ENCODE results near the gene AMBP.

Gene AMBP

GRCh38 chr9:114093761-114094505, 15.8 kb upstream of the AMBP start:
- Histone ChIP-seq H3K4me1 (ENCODE audit: control insufficient read depth, insufficient read depth, low read length) (no peaks in the 10 kb centered on the region), H3K36me3 (ENCODE audit: control insufficient read depth, insufficient read depth, low read length) (no peaks in the 10 kb centered on the region), H3K4me3 (ENCODE audit: low read length) (no peak overlapping the region), H3K27me3 (ENCODE audit: control insufficient read depth, insufficient read depth, low read length) (no peaks in the 10 kb centered on the region), H3K9ac (ENCODE audit: low read length) (no peak overlapping the region), H3K27ac (ENCODE audit: low read depth, low read length) (no peak overlapping the region)

- no peaks in the 10 kb centered on the region for H3K4me1 ChIP-seq (ENCODE audit: control insufficient read depth, insufficient read depth, low read length)
- no peaks in the 10 kb centered on the region for H3K36me3 ChIP-seq (ENCODE audit: control insufficient read depth, insufficient read depth, low read length)
- H3K27ac ChIP-seq (ENCODE audit: low read depth, low read length) = no peak overlapping the region
- no peak overlapping the region for H3K4me3 ChIP-seq (ENCODE audit: low read length)
- H3K27me3 ChIP-seq (ENCODE audit: control insufficient read depth, insufficient read depth, low read length) = no peaks in the 10 kb centered on the region
- no peak overlapping the region for H3K9ac ChIP-seq (ENCODE audit: low read length)
These were observed 15.0 kb upstream of the AMBP start for GRCh38 chr9:114093031-114093471.

GRCh38 chr9:114092336-114092735, 14.2 kb upstream of the AMBP start:
- no peaks in the 10 kb centered on the region for H3K27me3 ChIP-seq (ENCODE audit: control insufficient read depth, insufficient read depth, low read length)
- no peak overlapping the region for H3K9ac ChIP-seq (ENCODE audit: low read length)
- H3K4me1 ChIP-seq (ENCODE audit: control insufficient read depth, insufficient read depth, low read length) = no peaks in the 10 kb centered on the region
- no peak overlapping the region for H3K4me3 ChIP-seq (ENCODE audit: low read length)
- H3K36me3 ChIP-seq (ENCODE audit: control insufficient read depth, insufficient read depth, low read length) = no peaks in the 10 kb centered on the region
- no peak overlapping the region for H3K27ac ChIP-seq (ENCODE audit: low read depth, low read length)

GRCh38 chr9:114091711-114092110, 13.6 kb upstream of the AMBP start:
- Histone ChIP-seq H3K27ac (ENCODE audit: low read depth, low read length) (no peak overlapping the region), H3K9ac (ENCODE audit: low read length) (no peak overlapping the region), H3K4me3 (ENCODE audit: low read length) (no peak overlapping the region), H3K36me3 (ENCODE audit: control insufficient read depth, insufficient read depth, low read length) (no peaks in the 10 kb centered on the region), H3K27me3 (ENCODE audit: control insufficient read depth, insufficient read depth, low read length) (no peaks in the 10 kb centered on the region), H3K4me1 (ENCODE audit: control insufficient read depth, insufficient read depth, low read length) (no peaks in the 10 kb centered on the region)

- Histone ChIP-seq H3K9ac (ENCODE audit: low read length) (no peak overlapping the region), H3K4me3 (ENCODE audit: low read length) (no peak overlapping the region), H3K4me1 (ENCODE audit: control insufficient read depth, insufficient read depth, low read length) (no peaks in the 10 kb centered on the region), H3K27me3 (ENCODE audit: control insufficient read depth, insufficient read depth, low read length) (no peaks in the 10 kb centered on the region), H3K36me3 (ENCODE audit: control insufficient read depth, insufficient read depth, low read length) (no peaks in the 10 kb centered on the region), H3K27ac (ENCODE audit: low read depth, low read length) (no peak overlapping the region)
These were observed 12.7 kb upstream of the AMBP start for GRCh38 chr9:114090798-114091197.

- Histone ChIP-seq H3K4me3 (ENCODE audit: low read length) (no peak overlapping the region), H3K27me3 (ENCODE audit: control insufficient read depth, insufficient read depth, low read length) (no peaks in the 10 kb centered on the region), H3K27ac (ENCODE audit: low read depth, low read length) (no peak overlapping the region), H3K4me1 (ENCODE audit: control insufficient read depth, insufficient read depth, low read length) (no peaks in the 10 kb centered on the region), H3K9ac (ENCODE audit: low read length) (no peak overlapping the region), H3K36me3 (ENCODE audit: control insufficient read depth, insufficient read depth, low read length) (no peaks in the 10 kb centered on the region)
These were observed 11.2 kb upstream of the AMBP start for GRCh38 chr9:114089206-114089840.

GRCh38 chr9:114088571-114089170, 10.6 kb upstream of the AMBP start:
- Histone ChIP-seq H3K4me1 (ENCODE audit: control insufficient read depth, insufficient read depth, low read length) (no peaks in the 10 kb centered on the region), H3K36me3 (ENCODE audit: control insufficient read depth, insufficient read depth, low read length) (no peaks in the 10 kb centered on the region), H3K27ac (ENCODE audit: low read depth, low read length) (no peak overlapping the region), H3K9ac (ENCODE audit: low read length) (no peak overlapping the region), H3K4me3 (ENCODE audit: low read length) (no peak overlapping the region), H3K27me3 (ENCODE audit: control insufficient read depth, insufficient read depth, low read length) (no peaks in the 10 kb centered on the region)

GRCh38 chr9:114087721-114088120, 9.6 kb upstream of the AMBP start:
- H3K4me1 ChIP-seq (ENCODE audit: control insufficient read depth, insufficient read depth, low read length) = no peaks in the 10 kb centered on the region
- no peaks in the 10 kb centered on the region for H3K27me3 ChIP-seq (ENCODE audit: control insufficient read depth, insufficient read depth, low read length)
- H3K36me3 ChIP-seq (ENCODE audit: control insufficient read depth, insufficient read depth, low read length) = no peaks in the 10 kb centered on the region
- H3K27ac ChIP-seq (ENCODE audit: low read depth, low read length) = no peak overlapping the region
- no peak overlapping the region for H3K9ac ChIP-seq (ENCODE audit: low read length)
- H3K4me3 ChIP-seq (ENCODE audit: low read length) = no peak overlapping the region

GRCh38 chr9:114086607-114087006, 8.5 kb upstream of the AMBP start:
- Histone ChIP-seq H3K4me1 (ENCODE audit: control insufficient read depth, insufficient read depth, low read length) (no peaks in the 10 kb centered on the region), H3K27me3 (ENCODE audit: control insufficient read depth, insufficient read depth, low read length) (no peaks in the 10 kb centered on the region), H3K36me3 (ENCODE audit: control insufficient read depth, insufficient read depth, low read length) (no peaks in the 10 kb centered on the region), H3K27ac (ENCODE audit: low read depth, low read length) (no peak overlapping the region), H3K9ac (ENCODE audit: low read length) (no peak overlapping the region), H3K4me3 (ENCODE audit: low read length) (no peak overlapping the region)

- H3K27me3 ChIP-seq (ENCODE audit: control insufficient read depth, insufficient read depth, low read length) = no peaks in the 10 kb centered on the region
- no peak overlapping the region for H3K27ac ChIP-seq (ENCODE audit: low read depth, low read length)
- no peaks in the 10 kb centered on the region for H3K4me1 ChIP-seq (ENCODE audit: control insufficient read depth, insufficient read depth, low read length)
- H3K4me3 ChIP-seq (ENCODE audit: low read length) = no peak overlapping the region
- H3K36me3 ChIP-seq (ENCODE audit: control insufficient read depth, insufficient read depth, low read length) = no peaks in the 10 kb centered on the region
- no peak overlapping the region for H3K9ac ChIP-seq (ENCODE audit: low read length)
These were observed 7.9 kb upstream of the AMBP start for GRCh38 chr9:114086009-114086408.

GRCh38 chr9:114085387-114085789, 7.3 kb upstream of the AMBP start:
- Histone ChIP-seq H3K36me3 (ENCODE audit: control insufficient read depth, insufficient read depth, low read length) (no peaks in the 10 kb centered on the region), H3K27ac (ENCODE audit: low read depth, low read length) (no peak overlapping the region), H3K27me3 (ENCODE audit: control insufficient read depth, insufficient read depth, low read length) (no peaks in the 10 kb centered on the region), H3K4me3 (ENCODE audit: low read length) (no peak overlapping the region), H3K4me1 (ENCODE audit: control insufficient read depth, insufficient read depth, low read length) (no peaks in the 10 kb centered on the region), H3K9ac (ENCODE audit: low read length) (no peak overlapping the region)

- Histone ChIP-seq H3K4me3 (ENCODE audit: low read length) (no peak overlapping the region), H3K9ac (ENCODE audit: low read length) (no peak overlapping the region), H3K27me3 (ENCODE audit: control insufficient read depth, insufficient read depth, low read length) (no peaks in the 10 kb centered on the region), H3K4me1 (ENCODE audit: control insufficient read depth, insufficient read depth, low read length) (no peaks in the 10 kb centered on the region), H3K27ac (ENCODE audit: low read depth, low read length) (no peak overlapping the region), H3K36me3 (ENCODE audit: control insufficient read depth, insufficient read depth, low read length) (no peaks in the 10 kb centered on the region)
These were observed 6.4 kb upstream of the AMBP start for GRCh38 chr9:114084282-114085073.

Data from rectal smooth muscle tissue (tissue), 1 donor.